Stomach (tissue), 4 donors: ENCODE data around the gene MAP3K14.

Experiments used
- POLR2A ChIP-seq, 4 donors: fragments of 450-650 bp; IDR thresholded peaks; one replicate each; pipeline ENCODE4 v1.6.1; 2016; ENCODE audit warnings: antibody characterized with exemption in 4 of 4, control low read depth in 2 of 4, mild to moderate bottlenecking in 1 of 4, moderate library complexity in 1 of 4
- TF ChIP-seq, protein P1 (sequence below), 7 experiments: fragments of 450-650 bp in 4 of 7; fragments of 200-600 bp in 3 of 7; sonication (generic) in 3 of 7; IDR thresholded peaks; one replicate each; pipeline ENCODE4 v1.5.1; 2016 to 2019; ENCODE audit warnings: antibody characterized with exemption in 7 of 7, control low read depth in 2 of 7, mild to moderate bottlenecking in 1 of 7

DNA sequence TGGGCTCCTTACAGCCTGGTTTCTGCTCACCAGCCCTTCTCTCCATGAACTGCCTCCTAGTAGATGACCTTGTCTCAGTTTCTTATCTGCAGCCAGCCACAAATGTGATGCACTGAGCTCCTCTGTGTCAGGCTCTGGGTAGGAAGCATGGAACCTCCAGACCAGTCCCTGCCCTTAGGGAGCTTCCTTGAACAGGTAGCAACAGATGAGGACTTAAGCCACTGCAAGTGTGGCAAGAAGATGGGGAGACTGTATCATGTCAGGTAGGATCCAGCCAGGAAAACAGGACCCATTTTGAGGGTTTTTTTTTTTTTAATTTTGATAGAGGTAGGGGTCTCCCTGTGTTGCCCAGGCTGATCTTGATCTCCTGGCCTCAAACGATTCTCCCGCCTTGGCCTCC lies 5.3 kb upstream of the MAP3K14 start:
- TF ChIP-seq, protein P1, sequence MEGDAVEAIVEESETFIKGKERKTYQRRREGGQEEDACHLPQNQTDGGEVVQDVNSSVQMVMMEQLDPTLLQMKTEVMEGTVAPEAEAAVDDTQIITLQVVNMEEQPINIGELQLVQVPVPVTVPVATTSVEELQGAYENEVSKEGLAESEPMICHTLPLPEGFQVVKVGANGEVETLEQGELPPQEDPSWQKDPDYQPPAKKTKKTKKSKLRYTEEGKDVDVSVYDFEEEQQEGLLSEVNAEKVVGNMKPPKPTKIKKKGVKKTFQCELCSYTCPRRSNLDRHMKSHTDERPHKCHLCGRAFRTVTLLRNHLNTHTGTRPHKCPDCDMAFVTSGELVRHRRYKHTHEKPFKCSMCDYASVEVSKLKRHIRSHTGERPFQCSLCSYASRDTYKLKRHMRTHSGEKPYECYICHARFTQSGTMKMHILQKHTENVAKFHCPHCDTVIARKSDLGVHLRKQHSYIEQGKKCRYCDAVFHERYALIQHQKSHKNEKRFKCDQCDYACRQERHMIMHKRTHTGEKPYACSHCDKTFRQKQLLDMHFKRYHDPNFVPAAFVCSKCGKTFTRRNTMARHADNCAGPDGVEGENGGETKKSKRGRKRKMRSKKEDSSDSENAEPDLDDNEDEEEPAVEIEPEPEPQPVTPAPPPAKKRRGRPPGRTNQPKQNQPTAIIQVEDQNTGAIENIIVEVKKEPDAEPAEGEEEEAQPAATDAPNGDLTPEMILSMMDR (IDR thresholded peaks at IDR 0.05): no peak
- no peak for TF ChIP-seq POLR2A (IDR thresholded peaks at IDR 0.05)
